Gastroesophageal sphincter (tissue), 4 donors: ENCODE data around the gene DNMT1. TPM values are rescaled to one million over a fixed set of nuclear protein-coding genes. Genes with fewer than 3 reads are reported as not detected.
A peak's percentile ranks its signal among the peaks of the same experiment; 100 is the strongest.

Source experiments
- ATAC-seq: fragments of 150-250 bp; one replicate; pipeline ENCODE4 v1.9.1; 2016; ENCODE audit warnings: mild to moderate bottlenecking, moderate library complexity
- H3K27ac ChIP-seq, 4 donors: fragments of 200-600 bp; sonication (generic) in 3 of 4; 1 replicate in 3 of 4; 2 replicates in 1 of 4; pipeline ENCODE4 v1.5.1; 2016 to 2019
- H3K27me3 ChIP-seq: fragments of 200-600 bp; sonication (generic); one replicate; pipeline ENCODE4 v1.5.1; 2019
- H3K36me3 ChIP-seq, 2 donors: fragments of 200-600 bp; sonication (generic); one replicate each; pipeline ENCODE4 v1.5.1; 2019; ENCODE audit warnings: control low read depth in 1 of 2
- H3K4me1 ChIP-seq, 3 donors: fragments of 200-600 bp; sonication (generic); 1 replicate in 2 of 3; 2 replicates in 1 of 3; pipeline ENCODE4 v1.5.1; 2016 to 2019; ENCODE audit warnings: control low read depth in 2 of 3
- H3K4me3 ChIP-seq, 2 donors: fragments of 200-600 bp; sonication (generic); one replicate each; pipeline ENCODE4 v1.5.1; 2019; ENCODE audit warnings: mild to moderate bottlenecking in 1 of 2, moderate library complexity in 1 of 2
- H3K9me3 ChIP-seq, 3 donors: fragments of 200-600 bp; sonication (generic); one replicate each; pipeline ENCODE4 v1.5.1; 2017 to 2019; ENCODE audit warnings: control low read depth in 2 of 3
- EP300 ChIP-seq: sonication (generic); formaldehyde crosslinking; IDR thresholded peaks from one replicate; pipeline ENCODE4 v1.6.1; 2017; ENCODE audit warnings: antibody characterized with exemption, mild to moderate bottlenecking
- POLR2A ChIP-seq, 2 donors: fragments of 450-650 bp; IDR thresholded peaks; one replicate each; pipeline ENCODE4 v1.6.1; 2017; ENCODE audit warnings: antibody characterized with exemption in 2 of 2, mild to moderate bottlenecking in 2 of 2, moderate library complexity in 1 of 2
- POLR2AphosphoS5 ChIP-seq: sonication (generic); formaldehyde crosslinking; IDR thresholded peaks from one replicate; pipeline ENCODE4 v1.6.1; 2017; ENCODE audit warnings: antibody characterized with exemption
- WGBS, 2 donors: methylation state at CpG; one replicate each; pipeline ENCODE4 v1.1.5; 2018; ENCODE audit warnings: low coverage in 1 of 2; 5-methylcytosine and 5-hydroxymethylcytosine counted together
- total RNA-seq, 4 donors: library from RNA; depleted of rRNA; stranded (reverse); fragments of >200 nt; gene quantifications; one replicate each; pipeline ENCODE4 v1.1.0, GENCODE V29; 2016
- TF ChIP-seq, protein P1 (sequence below), 4 experiments: fragments of 200-600 bp in 2 of 4; fragments of 450-650 bp in 2 of 4; sonication (generic) in 1 of 4; IDR thresholded peaks; one replicate each; pipeline ENCODE4 v1.5.1; 2017 to 2019; ENCODE audit warnings: antibody characterized with exemption in 4 of 4, mild to moderate bottlenecking in 2 of 4, moderate library complexity in 2 of 4

The DNMT1 gene
- total RNA-seq, 4 donors from 2014 or later = 28.1 to 50.6 (median 38.1) TPM

DNA sequence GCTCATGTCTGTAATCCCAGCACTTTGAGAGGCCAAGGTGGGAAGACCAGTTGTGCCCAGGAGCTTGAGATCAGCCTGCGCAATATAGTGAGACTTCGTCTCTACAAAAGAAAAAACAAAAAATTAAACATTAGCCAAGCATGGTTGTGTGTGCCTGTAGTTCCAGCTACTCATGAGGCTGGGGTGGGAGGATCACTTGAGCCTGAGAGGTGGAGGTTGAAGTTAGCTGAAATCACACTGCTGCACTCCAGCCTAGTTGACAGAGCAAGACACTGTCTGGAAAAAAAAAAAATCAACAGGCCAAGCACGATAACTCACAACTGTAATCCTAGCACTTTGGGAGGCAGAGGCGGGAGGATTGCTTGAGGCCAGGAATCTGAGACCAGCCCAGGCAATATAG is 40.2 kb upstream of the DNMT1 start:
- WGBS, 2 donors = 65% methylated on average over 4 of the region's 4 CpGs; no CpG with 5 or more reads in 1 of the 2 donors
- TF ChIP-seq POLR2AphosphoS5 (no peak), POLR2A (IDR thresholded peaks at IDR 0.05) (no peak), EP300 (no peak)
- TF ChIP-seq, protein P1, sequence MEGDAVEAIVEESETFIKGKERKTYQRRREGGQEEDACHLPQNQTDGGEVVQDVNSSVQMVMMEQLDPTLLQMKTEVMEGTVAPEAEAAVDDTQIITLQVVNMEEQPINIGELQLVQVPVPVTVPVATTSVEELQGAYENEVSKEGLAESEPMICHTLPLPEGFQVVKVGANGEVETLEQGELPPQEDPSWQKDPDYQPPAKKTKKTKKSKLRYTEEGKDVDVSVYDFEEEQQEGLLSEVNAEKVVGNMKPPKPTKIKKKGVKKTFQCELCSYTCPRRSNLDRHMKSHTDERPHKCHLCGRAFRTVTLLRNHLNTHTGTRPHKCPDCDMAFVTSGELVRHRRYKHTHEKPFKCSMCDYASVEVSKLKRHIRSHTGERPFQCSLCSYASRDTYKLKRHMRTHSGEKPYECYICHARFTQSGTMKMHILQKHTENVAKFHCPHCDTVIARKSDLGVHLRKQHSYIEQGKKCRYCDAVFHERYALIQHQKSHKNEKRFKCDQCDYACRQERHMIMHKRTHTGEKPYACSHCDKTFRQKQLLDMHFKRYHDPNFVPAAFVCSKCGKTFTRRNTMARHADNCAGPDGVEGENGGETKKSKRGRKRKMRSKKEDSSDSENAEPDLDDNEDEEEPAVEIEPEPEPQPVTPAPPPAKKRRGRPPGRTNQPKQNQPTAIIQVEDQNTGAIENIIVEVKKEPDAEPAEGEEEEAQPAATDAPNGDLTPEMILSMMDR (IDR thresholded peaks at IDR 0.05) = no peak
- no peak for ATAC-seq
- peak overlapping the region in 1 of 4 donors; percentile 71 for H3K27ac ChIP-seq
- no peak overlapping the region for H3K4me3 ChIP-seq
- H3K4me1 ChIP-seq = peaks cover 0 to 40% (median 0%) of the 10 kb centered on the region in 3 donors
- H3K36me3 ChIP-seq = no peaks in the 10 kb centered on the region
- no peaks in the 10 kb centered on the region for H3K9me3 ChIP-seq
- no peaks in the 10 kb centered on the region for H3K27me3 ChIP-seq

DNA sequence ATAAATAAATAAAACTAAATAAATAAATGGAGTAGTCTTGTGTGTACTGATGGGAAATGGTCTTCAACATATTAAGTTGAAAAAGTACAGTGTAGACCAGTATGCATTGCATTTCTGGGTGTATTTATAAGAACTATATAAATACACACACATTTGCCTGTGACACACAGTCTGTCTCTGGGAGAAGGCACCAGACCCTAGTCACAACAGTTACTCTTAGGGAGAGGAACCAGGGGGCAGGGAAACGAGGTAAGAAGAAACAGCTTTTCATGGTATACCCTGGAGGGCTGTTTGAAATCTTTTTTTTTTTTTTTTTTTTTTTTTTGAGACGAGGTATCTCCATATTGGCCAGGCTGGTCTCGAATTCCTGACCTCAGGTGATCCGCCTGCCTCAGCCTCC is 39.2 kb upstream of the DNMT1 start:
- H3K27me3 ChIP-seq = no peaks in the 10 kb centered on the region
- no peaks in the 10 kb centered on the region for H3K9me3 ChIP-seq
- no peak overlapping the region for H3K27ac ChIP-seq
- TF ChIP-seq POLR2AphosphoS5 (no peak), EP300 (no peak), POLR2A (IDR thresholded peaks at IDR 0.05) (no peak)
- TF ChIP-seq, protein P1 (IDR thresholded peaks at IDR 0.05) = no peak
- peaks cover 0 to 51% (median 8%) of the 10 kb centered on the region in 3 donors for H3K4me1 ChIP-seq
- no peak overlapping the region for H3K4me3 ChIP-seq
- no peaks in the 10 kb centered on the region for H3K36me3 ChIP-seq
- ATAC-seq = no peak
- 53 to 80% methylated on average over 2 to 4 of the region's 4 CpGs for whole genome bisulfite sequencing, 2 donors

DNA sequence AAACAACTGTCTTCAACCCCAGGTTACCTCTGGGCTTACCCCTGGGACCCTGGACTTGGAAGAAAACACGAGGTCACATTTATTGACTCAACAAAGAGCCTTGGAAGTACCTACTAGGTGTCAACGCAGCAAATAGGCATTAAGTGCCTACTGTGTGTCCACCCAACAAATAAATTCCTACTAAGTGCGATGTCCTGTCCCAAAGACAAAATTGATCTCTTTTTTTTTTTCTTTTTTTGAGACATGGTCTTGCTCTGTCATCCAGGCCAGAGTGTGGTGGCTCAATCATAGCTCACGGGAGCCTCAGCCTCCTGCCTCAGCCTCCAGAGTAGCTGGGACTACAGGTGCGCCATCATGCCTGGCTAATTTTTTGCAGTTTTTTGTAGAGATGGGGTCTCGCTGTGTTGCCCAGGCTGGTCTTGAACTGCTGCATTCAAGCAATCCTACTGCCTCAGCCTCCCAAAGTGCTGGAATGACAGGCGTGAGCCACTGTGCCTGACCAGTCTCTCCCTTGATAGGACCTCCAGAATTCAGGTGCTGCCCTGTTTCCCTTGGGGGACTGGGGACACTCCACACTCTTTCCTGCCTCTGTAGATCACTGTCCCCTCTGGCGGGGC is 37.0 kb upstream of the DNMT1 start:
- TF ChIP-seq POLR2A (IDR thresholded peaks at IDR 0.05) (no peak), POLR2AphosphoS5 (no peak), EP300 (no peak)
- TF ChIP-seq, protein P1 (IDR thresholded peaks at IDR 0.05) = no peak
- no peaks in the 10 kb centered on the region for H3K9me3 ChIP-seq
- H3K27me3 ChIP-seq = no peaks in the 10 kb centered on the region
- 68 to 71% methylated on average over 6 to 8 of the region's 8 CpGs for WGBS, 2 donors
- H3K4me3 ChIP-seq = peak overlapping the region; percentile 82 to 97
- ATAC-seq = no peak
- H3K4me1 ChIP-seq = peaks cover 0 to 59% (median 8%) of the 10 kb centered on the region in 3 donors
- no peaks in the 10 kb centered on the region for H3K36me3 ChIP-seq
- H3K27ac ChIP-seq = peak overlapping the region in 3 of 4 donors; percentile 85 to 92 (median 88)

DNA sequence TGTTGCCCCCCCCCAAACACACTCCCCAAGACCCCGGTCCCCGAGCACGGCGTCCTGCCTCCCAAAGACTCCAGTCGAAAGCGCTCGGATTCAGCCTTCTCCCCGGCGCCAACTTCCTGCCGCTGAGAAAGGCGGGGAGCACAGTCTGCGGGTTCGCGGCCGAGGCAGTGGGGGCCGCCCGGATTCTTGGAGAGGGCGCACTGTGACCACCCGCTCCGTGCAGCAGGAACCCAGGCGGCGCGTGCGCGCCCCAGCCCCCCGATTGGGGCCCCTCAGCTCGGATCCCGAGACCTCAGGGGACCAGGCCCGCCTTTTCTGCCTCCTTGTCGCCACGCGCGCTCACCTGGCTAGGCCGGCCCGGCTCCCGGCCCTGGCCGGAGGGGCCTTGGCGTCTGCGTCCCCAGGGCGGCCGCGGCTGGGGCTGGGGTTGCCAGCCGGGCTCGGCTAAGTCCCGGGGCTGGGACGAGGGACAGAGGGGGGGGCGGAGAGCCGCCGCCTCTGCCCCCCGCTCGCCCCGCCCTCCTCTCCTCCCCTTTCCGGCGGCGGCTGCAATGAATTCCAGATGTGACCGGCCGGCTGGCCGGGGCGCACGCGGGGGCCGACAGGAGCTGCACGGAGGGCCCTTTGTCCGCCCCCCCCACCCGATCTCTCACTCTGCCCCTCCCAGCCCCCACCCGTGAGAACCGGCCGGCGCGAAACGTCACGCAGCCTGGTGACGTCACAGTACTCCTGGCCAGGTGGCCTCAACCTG is 36.3 kb upstream of the DNMT1 start, which contains the start of gene S1PR2:
Gene S1PR2, minus strand, starts transcription at position 471 of the 751 bp plus-strand sequence. CDS start 6,426 bp downstream, outside the sequence.
- H3K27me3 ChIP-seq = no peaks in the 10 kb centered on the region
- WGBS, 2 donors = 0% methylated on average over 1 of the region's 73 CpGs; no CpG with 5 or more reads in 1 of the 2 donors
- peak; percentile 57 for ATAC-seq
- TF ChIP-seq POLR2AphosphoS5 (peak; percentile 28), POLR2A (IDR thresholded peaks at IDR 0.05) (peak; percentile 53 to 62), EP300 (no peak)
- TF ChIP-seq, protein P1 (IDR thresholded peaks at IDR 0.05) = no peak
- no peaks in the 10 kb centered on the region for H3K36me3 ChIP-seq
- peak within 1 kb of the TSS; percentile 62 to 92 (median 86) for H3K27ac ChIP-seq
- peaks cover 0 to 60% (median 8%) of the 10 kb centered on the region in 3 donors for H3K4me1 ChIP-seq
- H3K9me3 ChIP-seq = no peaks in the 10 kb centered on the region
- peak within 1 kb of the TSS; percentile 82 to 97 for H3K4me3 ChIP-seq
